Calu3 (cell line): ENCODE results near the gene ACSL3. TPM values are rescaled to one million over a fixed set of nuclear protein-coding genes. Genes with fewer than 3 reads are reported as not detected.

ENCODE experiments used
- Bru-seq: library from RNA; stranded (reverse); fragments of 400-500 nt; gene quantifications from one replicate; lab custom pipeline; 2021; lab: Mats Ljungman, UMichigan
- BruChase-seq, 2 experiments: library from RNA; stranded (reverse); fragments of 400-500 nt; gene quantifications; one replicate each; lab custom pipeline; 2021; lab: Mats Ljungman, UMichigan
- BruUV-seq: library from RNA; stranded (reverse); fragments of 400-500 nt; replicated peaks from 2 replicates; lab custom pipeline; 2021; lab: Mats Ljungman, UMichigan
- CTCF ChIA-PET: fragments of 300-600 bp; sonication (Branson Sonifier 250); formaldehyde crosslinking; loops from one replicate; lab custom pipeline; 2022; ENCODE audit warnings: antibody characterized with exemption; lab: Charles Lee
- DNase-seq: peaks from one replicate; pipeline ENCODE4 v3.0.0; 2022
- H3K27ac Mint-ChIP-seq: one replicate; pipeline ENCODE4 v1.8.0; 2022; ENCODE audit warnings: mixed read lengths; ENCODE audit not compliant: unreplicated experiment
- H3K27me3 Mint-ChIP-seq: one replicate; pipeline ENCODE4 v1.8.0; 2022; ENCODE audit warnings: mixed read lengths; ENCODE audit not compliant: unreplicated experiment
- H3K36me3 Mint-ChIP-seq: one replicate; pipeline ENCODE4 v1.8.0; 2022; ENCODE audit warnings: mild to moderate bottlenecking, moderate library complexity, mixed read lengths; ENCODE audit not compliant: insufficient read depth, unreplicated experiment
- H3K4me1 Mint-ChIP-seq: one replicate; pipeline ENCODE4 v1.8.0; 2022; ENCODE audit warnings: mild to moderate bottlenecking, low read depth, mixed read lengths; ENCODE audit not compliant: unreplicated experiment
- H3K4me3 Mint-ChIP-seq: one replicate; pipeline ENCODE4 v1.8.0; 2022; ENCODE audit warnings: mild to moderate bottlenecking, low read depth, moderate library complexity, mixed read lengths; ENCODE audit not compliant: unreplicated experiment
- H3K9me3 Mint-ChIP-seq: one replicate; pipeline ENCODE4 v1.8.0; 2022; ENCODE audit warnings: low read depth, mixed read lengths; ENCODE audit not compliant: unreplicated experiment
- intact Hi-C: fragments of 100-400 bp; cut with micrococcal nuclease; formaldehyde crosslinking; loops from one replicate; pipeline ENCODE4 v1.10.0; 2022; ENCODE audit not compliant: unreplicated experiment
- long read RNA-seq: library from polyadenylated mRNA; stranded (forward); transcript quantifications from one replicate; pipeline ENCODE4 v2.0.0, GENCODE V29; 2022
- total RNA-seq: library from RNA; stranded (reverse); gene quantifications from 2 replicates; pipeline ENCODE4 v1.2.3, GENCODE V29; 2022
- TF ChIP-seq, protein P1 (sequence below): fragments of 200-600 bp; IDR thresholded peaks from one replicate; pipeline ENCODE4 v1.8.0; 2022; ENCODE audit warnings: antibody characterized with exemption; ENCODE audit not compliant: unreplicated experiment

Gene ACSL3
- total RNA-seq (167 and 168 TPM in 2 replicates), Bru-seq, nascent RNA (percentile 97 among the genes with signal in this experiment), BruChase-seq, experiment 1, labeled RNA remaining after a 6-hour chase (percentile 90 among the genes with signal in this experiment), BruChase-seq, experiment 2, labeled RNA remaining after a 2-hour chase (percentile 87 among the genes with signal in this experiment)
- long read RNA-seq, full-length matches to known transcripts, result 153 of 198 reads
- long read RNA-seq, partial matches to known transcripts, result 10 of 198 reads
- long read RNA-seq, other reads (novel, unspliced or antisense), result 35 of 198 reads

DNA sequence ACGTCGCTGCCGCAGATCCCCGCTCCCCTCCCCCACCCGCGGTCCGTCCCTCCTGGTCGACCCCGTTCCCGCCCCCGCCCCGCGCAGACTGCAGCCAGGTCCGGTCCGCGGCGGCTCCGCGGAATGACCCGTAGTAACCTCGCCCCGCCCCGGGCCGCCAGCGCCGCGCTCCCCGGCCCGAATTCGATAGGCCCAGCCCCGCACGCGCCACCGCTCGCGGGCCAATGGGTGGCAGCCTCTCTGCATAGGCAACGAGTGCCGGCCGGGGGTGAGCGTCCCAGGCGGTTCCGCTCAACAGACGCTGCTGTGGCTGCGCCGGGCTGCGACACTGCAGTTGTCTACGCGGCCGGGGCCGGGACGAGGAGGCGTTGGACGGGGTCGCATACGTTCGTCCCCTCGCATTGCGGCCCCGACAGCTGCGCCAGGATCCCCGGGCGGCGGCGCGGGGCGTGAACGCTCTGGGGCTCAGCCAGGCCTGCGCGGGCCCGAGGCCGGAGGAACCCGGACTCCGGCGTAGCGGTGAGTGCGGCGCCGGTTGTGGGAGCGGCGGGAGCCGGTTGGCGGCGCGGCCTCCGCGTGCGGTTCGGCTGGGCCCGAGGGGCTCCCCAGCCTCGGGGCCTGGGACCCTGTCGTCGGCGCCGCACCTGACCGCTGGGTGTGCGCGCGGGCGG is at the start of gene ACSL3:
Gene ACSL3, plus strand, starts transcription at position 297 of the 671 bp plus-strand sequence. CDS start 47,737 bp downstream, outside the sequence.
- TF ChIP-seq, protein P1, sequence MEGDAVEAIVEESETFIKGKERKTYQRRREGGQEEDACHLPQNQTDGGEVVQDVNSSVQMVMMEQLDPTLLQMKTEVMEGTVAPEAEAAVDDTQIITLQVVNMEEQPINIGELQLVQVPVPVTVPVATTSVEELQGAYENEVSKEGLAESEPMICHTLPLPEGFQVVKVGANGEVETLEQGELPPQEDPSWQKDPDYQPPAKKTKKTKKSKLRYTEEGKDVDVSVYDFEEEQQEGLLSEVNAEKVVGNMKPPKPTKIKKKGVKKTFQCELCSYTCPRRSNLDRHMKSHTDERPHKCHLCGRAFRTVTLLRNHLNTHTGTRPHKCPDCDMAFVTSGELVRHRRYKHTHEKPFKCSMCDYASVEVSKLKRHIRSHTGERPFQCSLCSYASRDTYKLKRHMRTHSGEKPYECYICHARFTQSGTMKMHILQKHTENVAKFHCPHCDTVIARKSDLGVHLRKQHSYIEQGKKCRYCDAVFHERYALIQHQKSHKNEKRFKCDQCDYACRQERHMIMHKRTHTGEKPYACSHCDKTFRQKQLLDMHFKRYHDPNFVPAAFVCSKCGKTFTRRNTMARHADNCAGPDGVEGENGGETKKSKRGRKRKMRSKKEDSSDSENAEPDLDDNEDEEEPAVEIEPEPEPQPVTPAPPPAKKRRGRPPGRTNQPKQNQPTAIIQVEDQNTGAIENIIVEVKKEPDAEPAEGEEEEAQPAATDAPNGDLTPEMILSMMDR, result no peak
- Mint-ChIP-seq H3K36me3 (peaks cover 8% of the 10 kb centered on the region), H3K27ac (peak within 1 kb of the TSS; percentile 47), H3K9me3 (no peaks in the 10 kb centered on the region), H3K27me3 (no peaks in the 10 kb centered on the region), H3K4me3 (no peak within 1 kb of the TSS), H3K4me1 (no peaks in the 10 kb centered on the region)
- CTCF ChIA-PET, result interaction anchor here (0.7 to 1.6 kb wide), 2 partner anchors 18 to 34 kb away, joined by 4 to 6 read pairs; no protein-coding TSS in a partner anchor
- peak; percentile 98 for DNase-seq
- intact Hi-C loops, result loop anchor here (5.0 kb wide), 2 partner anchors 41 to 154 kb away; no protein-coding TSS in a partner anchor
- no TSS peak for BruUV-seq

- no peak for DNase-seq
- BruUV-seq, result no TSS peak
- Mint-ChIP-seq H3K36me3 (peaks cover 1% of the 10 kb centered on the region), H3K4me1 (peaks cover 4% of the 10 kb centered on the region), H3K9me3 (no peaks in the 10 kb centered on the region), H3K4me3 (no peak overlapping the region), H3K27me3 (no peaks in the 10 kb centered on the region), H3K27ac (no peak overlapping the region)
- CTCF ChIA-PET, result no interaction called here
- intact Hi-C loops, result no loop called here
- TF ChIP-seq, protein P1, result no peak
These were observed 49.0 kb upstream of the ACSL3 start for GRCh38 chr2:222811828-222812227.

GRCh38 chr2:222813177-222813843 is 47.5 kb upstream of the ACSL3 start:
- DNase-seq, result no peak
- no TSS peak for BruUV-seq
- H3K9me3 Mint-ChIP-seq, result no peaks in the 10 kb centered on the region
- no peak overlapping the region for H3K27ac Mint-ChIP-seq
- intact Hi-C loops, result no loop called here
- no peaks in the 10 kb centered on the region for H3K4me1 Mint-ChIP-seq
- CTCF ChIA-PET, result no interaction called here
- H3K27me3 Mint-ChIP-seq, result no peaks in the 10 kb centered on the region
- H3K36me3 Mint-ChIP-seq, result no peaks in the 10 kb centered on the region
- no peak overlapping the region for H3K4me3 Mint-ChIP-seq
- TF ChIP-seq, protein P1, result no peak

DNA sequence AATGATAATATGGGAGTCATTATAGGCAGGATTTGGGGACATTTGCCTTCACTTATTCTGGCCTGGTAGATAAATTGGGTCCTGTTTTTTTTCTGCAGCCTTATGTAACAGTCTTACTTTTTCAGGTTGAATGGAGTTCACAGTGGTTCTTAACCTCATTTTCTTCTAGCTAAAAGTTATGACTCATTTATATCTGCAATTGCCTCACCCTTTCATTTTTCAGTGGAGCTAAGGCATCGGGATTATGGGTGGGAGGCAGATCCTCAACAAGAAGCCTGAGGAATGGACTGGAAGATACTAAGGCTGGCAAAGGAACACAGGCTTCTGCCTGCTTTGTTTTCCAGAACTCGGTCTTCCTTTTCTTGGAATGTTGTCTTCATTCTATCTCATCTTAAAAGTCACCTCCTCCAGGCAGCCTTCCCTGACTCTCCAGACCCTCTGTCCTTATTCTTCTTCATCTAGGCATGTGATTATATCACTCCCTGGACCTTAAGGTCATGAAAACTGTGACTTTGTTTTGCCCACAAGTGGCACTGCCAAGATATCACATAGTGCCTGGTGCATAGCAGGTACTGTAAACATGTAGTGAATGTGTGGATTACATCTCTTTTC is 41.0 kb upstream of the ACSL3 start:
- TF ChIP-seq, protein P1, result no peak
- CTCF ChIA-PET, result interaction anchor here (0.5 to 1.2 kb wide), 4 partner anchors 13 to 183 kb away, joined by 3 to 5 read pairs (median 4); no protein-coding TSS in a partner anchor
- no peak overlapping the region for H3K4me3 Mint-ChIP-seq
- H3K4me1 Mint-ChIP-seq, result peaks cover 8% of the 10 kb centered on the region
- no peaks in the 10 kb centered on the region for H3K27me3 Mint-ChIP-seq
- no peaks in the 10 kb centered on the region for H3K9me3 Mint-ChIP-seq
- DNase-seq, result no peak
- intact Hi-C loops, result no loop called here
- H3K36me3 Mint-ChIP-seq, result no peaks in the 10 kb centered on the region
- no TSS peak for BruUV-seq
- H3K27ac Mint-ChIP-seq, result no peak overlapping the region
